GM19099 (cell line): ENCODE data around the gene CORT.

Experiments used
- POLR2A ChIP-seq: IDR thresholded peaks from 3 replicates; pipeline ENCODE4 v1.6.1; 2011; ENCODE audit warnings: low read depth; ENCODE audit not compliant: insufficient read length; ENCODE audit errors: extremely low read depth

Gene CORT

DNA sequence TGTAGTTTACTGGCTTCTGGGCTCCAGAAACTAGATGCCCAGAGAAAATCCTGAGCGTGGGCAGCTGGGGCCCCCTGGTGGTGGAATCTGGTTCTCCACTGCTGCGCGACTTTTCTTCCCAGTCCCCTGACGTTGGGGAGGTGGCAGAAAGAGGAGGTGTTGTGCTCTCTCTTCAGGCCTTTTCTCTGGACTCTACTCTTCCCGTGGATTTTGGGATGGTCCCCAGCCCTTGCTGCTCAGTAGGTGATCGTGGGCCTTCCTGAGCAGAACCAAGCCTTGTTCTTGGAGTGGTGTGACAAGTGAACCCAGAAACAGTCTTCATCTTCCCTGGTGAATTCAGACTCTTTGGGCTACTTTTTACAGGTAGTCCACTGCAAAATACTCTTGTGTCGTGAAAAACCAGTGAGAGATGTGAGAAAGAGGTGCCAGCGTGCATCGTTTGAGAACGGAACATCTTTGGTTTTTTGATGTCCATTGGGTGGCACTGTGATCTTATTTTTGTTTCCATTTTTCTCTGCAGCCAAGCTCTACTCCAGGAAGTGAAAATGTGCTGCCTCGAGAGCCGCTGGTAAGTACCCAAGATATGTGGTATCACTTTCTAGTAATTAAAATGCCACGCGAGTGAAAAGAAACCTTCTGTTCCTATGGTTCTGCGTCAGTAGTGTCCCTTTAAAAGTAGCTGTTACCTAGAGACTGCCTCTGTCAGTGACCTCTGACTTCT, 45.1 kb downstream of the CORT start:
- TF ChIP-seq POLR2A, result no peak

DNA sequence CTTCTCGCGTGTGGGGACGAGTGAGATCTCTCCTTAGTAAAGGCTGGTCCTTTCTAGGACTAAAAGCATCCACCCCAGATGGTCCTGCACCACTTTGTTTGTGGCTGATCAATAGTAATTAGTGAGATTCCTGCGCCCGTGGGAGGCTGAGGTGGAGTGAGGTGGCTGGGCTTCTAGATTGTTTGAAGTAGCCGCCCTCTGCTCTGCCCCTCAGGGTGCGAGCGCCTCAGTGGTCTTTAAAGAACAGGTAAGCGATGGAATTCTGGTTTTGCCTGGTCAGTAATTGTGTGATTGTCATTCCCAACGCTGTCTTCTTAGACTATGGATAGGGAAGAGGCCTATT, 45.6 kb downstream of the CORT start:
- TF ChIP-seq POLR2A, result no peak

DNA sequence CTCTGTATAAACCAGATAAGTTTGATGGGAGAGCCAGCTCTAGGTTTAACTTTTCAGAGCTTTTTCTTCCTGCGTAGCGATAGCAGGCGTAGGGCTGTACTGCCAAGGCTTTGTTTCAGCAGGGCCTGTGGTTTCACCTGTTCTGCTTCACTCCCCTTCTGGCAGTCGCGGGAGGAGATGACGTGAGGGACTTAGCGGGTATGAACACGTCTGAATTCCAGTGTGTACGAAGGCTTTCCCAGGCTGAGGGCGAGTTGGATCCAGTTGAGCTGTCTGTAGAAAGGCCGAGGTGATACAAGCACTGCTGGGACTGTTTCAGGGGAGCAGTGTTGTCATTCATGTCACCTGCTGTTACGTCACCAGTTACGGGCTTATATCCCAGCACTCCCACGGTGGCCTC, 46.1 kb downstream of the CORT start:
- TF ChIP-seq POLR2A, result no peak

GRCh38 chr1:10497109-10497508, 47.3 kb downstream of the CORT start:
- TF ChIP-seq POLR2A, result no peak

- no peak for TF ChIP-seq POLR2A
Observed at GRCh38 chr1:10498231-10498630, 48.4 kb downstream of the CORT start.
